Endodermal cell (in vitro differentiated cells): ENCODE measurements around the gene SAMD14. TPM values are rescaled to one million over a fixed set of nuclear protein-coding genes. Genes with fewer than 3 reads are reported as not detected.
A peak's percentile ranks its signal among the peaks of the same experiment; 100 is the strongest.

ENCODE experiments used
- DNase-seq: peaks from one replicate; pipeline ENCODE4 v3.0.0-alpha.2; 2017
- H3K27ac ChIP-seq: 2 replicates; pipeline ENCODE4 v1.5.1; 2013; ENCODE audit warnings: mild to moderate bottlenecking, low read depth, low read length, moderate library complexity
- H3K27me3 ChIP-seq: 2 replicates; pipeline ENCODE4 v1.6.1; 2013; ENCODE audit warnings: mild to moderate bottlenecking, low read length, moderate library complexity; ENCODE audit not compliant: insufficient read depth, control insufficient read depth, poor library complexity, severe bottlenecking
- H3K36me3 ChIP-seq: 2 replicates; pipeline ENCODE4 v1.7.0; 2013; ENCODE audit warnings: mild to moderate bottlenecking, low read length, moderate library complexity; ENCODE audit not compliant: control insufficient read depth, insufficient read depth
- H3K4me1 ChIP-seq: one replicate; pipeline ENCODE4 v1.7.0; 2013; ENCODE audit warnings: low read length; ENCODE audit not compliant: control insufficient read depth, insufficient read depth
- H3K4me3 ChIP-seq: 2 replicates; pipeline ENCODE4 v1.5.1; 2013; ENCODE audit warnings: mild to moderate bottlenecking, low read length, moderate library complexity
- H3K9ac ChIP-seq: 2 replicates; pipeline ENCODE4 v1.6.1; 2013; ENCODE audit warnings: mild to moderate bottlenecking, low read length, moderate library complexity; ENCODE audit not compliant: poor library complexity, severe bottlenecking; ENCODE audit errors: extremely low read depth
- H3K9me3 ChIP-seq: 2 replicates; pipeline ENCODE4 v1.6.1; 2013; ENCODE audit warnings: mild to moderate bottlenecking, low read length, moderate library complexity; ENCODE audit not compliant: control insufficient read depth
- H3K27ac Mint-ChIP-seq: 2 replicates; pipeline ENCODE4 v1.8.0; 2020; ENCODE audit warnings: mixed read lengths
- H3K27me3 Mint-ChIP-seq: 2 replicates; pipeline ENCODE4 v1.8.0; 2021; ENCODE audit warnings: mild to moderate bottlenecking, mixed read lengths; ENCODE audit not compliant: insufficient read depth
- H3K36me3 Mint-ChIP-seq: 2 replicates; pipeline ENCODE4 v1.8.0; 2020; ENCODE audit warnings: low read depth, mixed read lengths
- H3K4me1 Mint-ChIP-seq: 2 replicates; pipeline ENCODE4 v1.8.0; 2020; ENCODE audit warnings: mixed read lengths
- H3K4me3 Mint-ChIP-seq: 2 replicates; pipeline ENCODE4 v1.8.0; 2020; ENCODE audit warnings: mild to moderate bottlenecking, moderate library complexity, mixed read lengths
- H3K9me3 Mint-ChIP-seq: 2 replicates; pipeline ENCODE4 v1.8.0; 2020; ENCODE audit warnings: mild to moderate bottlenecking, mixed read lengths
- WGBS, 2 experiments: methylation state at CpG; one replicate each; pipeline versions ENCODE4 v1.1.5 to v1.1.7; 2013; ENCODE audit warnings: missing lambda C conversion rate in 2 of 2, mixed read lengths in 1 of 2; ENCODE audit not compliant: insufficient coverage in 1 of 2, insufficient read length in 1 of 2; 5-methylcytosine and 5-hydroxymethylcytosine counted together
- total RNA-seq, 2 donors: library from RNA; stranded (reverse); fragmentation: NEBNext Ultra II Directional in 1 of 2; extraction: Animal tissue kit (Norgen Biotek cat#: 25700) in 1 of 2; gene quantifications; 2 replicates in 1 of 2; 3 replicates in 1 of 2; pipeline ENCODE4 v1.2.1, GENCODE V29; 2021
- TF ChIP-seq, protein P1 (sequence below): fragments of 200-600 bp; sonication (generic); conservative IDR thresholded peaks from 2 replicates; pipeline ENCODE4 v1.5.0; 2021; ENCODE audit warnings: antibody characterized with exemption, mild to moderate bottlenecking

SAMD14 gene
- total RNA-seq, 2 donors from 2014 or later = 9.5 to 23.2 TPM

DNA sequence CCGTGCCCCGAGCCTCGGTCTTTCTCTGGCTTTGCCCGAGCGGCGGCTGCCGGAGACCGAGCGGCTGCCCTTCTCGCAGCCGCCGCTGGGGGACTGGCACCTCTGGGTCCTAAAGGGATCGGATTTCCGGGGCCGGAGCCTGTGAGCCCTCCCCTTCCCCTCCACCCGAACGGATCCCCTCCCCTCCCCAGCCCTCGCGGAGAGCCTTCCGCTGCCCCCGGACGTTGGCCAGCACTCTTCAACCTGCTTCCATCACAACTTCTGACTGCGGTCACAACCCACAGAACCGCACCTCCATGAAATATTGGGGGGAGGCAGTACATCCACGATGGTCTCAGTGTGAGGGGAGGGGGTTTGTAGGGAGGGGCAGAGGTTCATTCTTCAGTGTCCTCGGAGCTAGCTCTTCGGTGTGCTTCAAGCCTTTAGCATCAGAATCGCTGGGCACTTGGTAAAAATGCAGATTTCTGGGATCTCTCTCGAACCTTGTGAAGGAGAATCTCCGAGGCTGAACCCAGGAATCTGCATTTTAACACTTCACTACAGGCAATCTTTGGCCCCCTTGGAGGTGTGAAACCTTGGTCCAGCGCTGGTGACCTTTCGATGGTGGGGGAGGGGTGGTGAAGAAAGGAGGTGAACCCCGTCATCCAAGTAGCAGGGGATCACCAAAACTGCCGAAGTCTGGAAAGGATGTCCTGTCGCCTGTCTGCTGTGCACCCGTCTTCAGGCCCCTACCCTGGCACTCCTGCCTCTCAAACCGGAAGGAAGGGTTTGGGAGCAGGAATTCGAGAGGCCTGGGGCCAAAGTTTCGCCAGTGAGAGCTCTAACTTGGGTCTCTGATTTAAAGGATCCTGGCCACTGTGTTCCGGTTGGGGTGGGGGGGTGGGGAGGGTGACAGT, 21.3 kb upstream of the SAMD14 start:
- H3K36me3 Mint-ChIP-seq = no peaks in the 10 kb centered on the region
- H3K4me3 Mint-ChIP-seq = peak overlapping the region; percentile 68
- WGBS, 2 experiments = 2 to 3% methylated on average over 10 to 40 of the region's 40 CpGs
- Histone ChIP-seq H3K4me1 (peaks cover 13% of the 10 kb centered on the region), H3K36me3 (no peaks in the 10 kb centered on the region), H3K9ac (no peak overlapping the region), H3K27ac (peak overlapping the region; percentile 73), H3K4me3 (peak overlapping the region; percentile 92), H3K9me3 (no peaks in the 10 kb centered on the region), H3K27me3 (no peaks in the 10 kb centered on the region)
- H3K27me3 Mint-ChIP-seq = peaks cover 5% of the 10 kb centered on the region
- H3K27ac Mint-ChIP-seq = peak overlapping the region; percentile 91
- no peaks in the 10 kb centered on the region for H3K9me3 Mint-ChIP-seq
- peak; percentile 99 for DNase-seq
- TF ChIP-seq, protein P1, sequence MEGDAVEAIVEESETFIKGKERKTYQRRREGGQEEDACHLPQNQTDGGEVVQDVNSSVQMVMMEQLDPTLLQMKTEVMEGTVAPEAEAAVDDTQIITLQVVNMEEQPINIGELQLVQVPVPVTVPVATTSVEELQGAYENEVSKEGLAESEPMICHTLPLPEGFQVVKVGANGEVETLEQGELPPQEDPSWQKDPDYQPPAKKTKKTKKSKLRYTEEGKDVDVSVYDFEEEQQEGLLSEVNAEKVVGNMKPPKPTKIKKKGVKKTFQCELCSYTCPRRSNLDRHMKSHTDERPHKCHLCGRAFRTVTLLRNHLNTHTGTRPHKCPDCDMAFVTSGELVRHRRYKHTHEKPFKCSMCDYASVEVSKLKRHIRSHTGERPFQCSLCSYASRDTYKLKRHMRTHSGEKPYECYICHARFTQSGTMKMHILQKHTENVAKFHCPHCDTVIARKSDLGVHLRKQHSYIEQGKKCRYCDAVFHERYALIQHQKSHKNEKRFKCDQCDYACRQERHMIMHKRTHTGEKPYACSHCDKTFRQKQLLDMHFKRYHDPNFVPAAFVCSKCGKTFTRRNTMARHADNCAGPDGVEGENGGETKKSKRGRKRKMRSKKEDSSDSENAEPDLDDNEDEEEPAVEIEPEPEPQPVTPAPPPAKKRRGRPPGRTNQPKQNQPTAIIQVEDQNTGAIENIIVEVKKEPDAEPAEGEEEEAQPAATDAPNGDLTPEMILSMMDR = peak; percentile 77
- H3K4me1 Mint-ChIP-seq = peaks cover 21% of the 10 kb centered on the region

DNA sequence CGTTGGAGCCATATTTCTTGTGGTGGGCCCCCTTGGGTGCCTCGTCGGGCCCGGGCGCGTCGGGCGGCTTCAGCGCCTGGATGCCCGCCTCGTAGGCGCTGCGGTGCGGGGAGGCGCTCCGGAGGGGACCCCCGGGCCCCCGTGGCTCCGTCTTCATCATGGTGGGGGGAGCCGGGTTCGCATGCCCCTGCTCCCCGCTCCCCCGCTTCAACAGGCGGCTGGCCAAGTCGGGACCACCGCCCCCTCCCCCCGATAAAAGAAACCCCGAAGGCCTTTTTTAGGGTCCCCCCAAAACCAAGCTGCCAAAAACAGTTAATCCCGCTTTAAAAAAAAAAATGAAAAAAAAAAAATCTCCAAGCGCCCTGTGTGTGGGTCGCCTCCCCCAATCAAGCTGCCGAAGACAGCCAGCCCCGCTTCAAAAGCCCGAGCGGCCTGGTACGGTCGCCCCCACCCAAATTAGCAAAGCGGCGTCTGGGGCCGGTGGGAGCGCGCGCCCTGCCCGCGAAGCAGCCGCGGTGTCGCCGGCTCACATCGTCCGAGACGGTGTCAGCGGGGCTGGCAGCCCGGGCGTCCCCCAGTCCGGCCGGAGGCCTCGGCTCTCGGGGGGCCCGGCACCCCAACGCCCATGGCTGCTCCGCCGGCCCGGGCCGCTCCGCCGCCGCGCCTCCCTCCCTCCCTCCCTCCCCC, 20.5 kb upstream of the SAMD14 start, which contains the start of gene PPP1R9B:
TSS of gene PPP1R9B (minus strand) at position 324 of the 687 bp plus-strand sequence. CDS start at position 160, 164 bp downstream.
- Histone ChIP-seq H3K27me3 (no peaks in the 10 kb centered on the region), H3K9me3 (no peaks in the 10 kb centered on the region), H3K4me1 (peaks cover 13% of the 10 kb centered on the region), H3K27ac (peak within 1 kb of the TSS; percentile 73), H3K9ac (peak within 1 kb of the TSS; percentile 44), H3K4me3 (peak within 1 kb of the TSS; percentile 92), H3K36me3 (no peaks in the 10 kb centered on the region)
- H3K4me3 Mint-ChIP-seq = peak within 1 kb of the TSS; percentile 68
- no peaks in the 10 kb centered on the region for H3K36me3 Mint-ChIP-seq
- peaks cover 5% of the 10 kb centered on the region for H3K27me3 Mint-ChIP-seq
- H3K4me1 Mint-ChIP-seq = peaks cover 21% of the 10 kb centered on the region
- peak within 1 kb of the TSS; percentile 91 for H3K27ac Mint-ChIP-seq
- DNase-seq = no peak
- 0 to 1% methylated on average over 18 to 69 of the region's 69 CpGs for WGBS, 2 experiments
- H3K9me3 Mint-ChIP-seq = no peaks in the 10 kb centered on the region
- TF ChIP-seq, protein P1 = no peak

DNA sequence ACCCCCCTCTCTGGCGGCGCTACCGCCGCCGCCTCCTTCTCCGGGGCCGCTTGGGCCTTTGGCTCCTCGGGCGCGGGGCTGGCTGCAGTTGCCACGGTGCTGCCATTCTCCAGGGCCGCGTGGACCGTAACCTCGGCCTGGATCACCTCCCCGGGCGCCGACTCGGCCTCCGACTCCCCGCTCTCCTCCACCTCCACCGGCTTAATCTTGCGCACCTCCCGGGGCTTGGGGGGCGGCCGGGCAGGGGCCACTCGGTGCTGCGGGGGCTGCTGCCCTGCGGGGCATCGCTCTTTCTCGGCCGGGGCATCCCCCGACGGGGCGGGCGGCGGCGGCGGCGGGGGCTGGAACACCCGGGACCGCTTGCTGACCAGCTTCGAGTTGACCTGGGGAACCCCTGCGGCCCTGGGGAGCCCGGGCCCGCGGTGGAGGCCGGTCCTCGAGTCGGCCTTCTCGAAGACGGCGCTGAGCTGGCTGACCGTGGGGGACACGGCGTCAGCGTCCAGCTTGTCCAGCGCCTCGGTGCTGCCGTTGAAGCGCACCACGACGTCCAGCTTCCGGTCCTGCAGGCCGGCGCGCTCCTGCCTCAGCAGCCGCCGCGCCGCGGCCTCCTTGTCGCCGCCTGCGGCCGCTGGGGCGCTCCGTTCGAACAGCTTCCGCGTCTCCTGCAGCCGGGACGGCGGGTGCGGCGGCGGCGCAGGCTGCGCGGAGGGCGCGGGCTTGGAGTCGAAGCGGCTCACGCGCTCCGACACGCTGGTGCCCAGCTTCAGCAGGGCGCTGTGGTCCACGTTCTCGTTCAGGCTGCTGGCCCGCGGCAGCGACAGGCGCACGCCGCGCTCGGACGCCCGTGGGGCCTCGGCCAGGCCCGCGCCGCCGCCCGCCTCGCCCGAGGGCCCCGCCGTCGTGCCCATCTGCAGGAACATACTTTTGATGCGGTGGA, 19.7 kb upstream of the SAMD14 start:
- H3K4me1 Mint-ChIP-seq = peaks cover 21% of the 10 kb centered on the region
- peak; percentile 89 for DNase-seq
- peaks cover 13% of the 10 kb centered on the region for H3K4me1 ChIP-seq
- peak overlapping the region; percentile 68 for H3K4me3 Mint-ChIP-seq
- H3K4me3 ChIP-seq = peak overlapping the region; percentile 92
- H3K27ac ChIP-seq = no peak overlapping the region
- H3K27me3 Mint-ChIP-seq = peaks cover 5% of the 10 kb centered on the region
- H3K9me3 ChIP-seq = no peaks in the 10 kb centered on the region
- H3K27me3 ChIP-seq = no peaks in the 10 kb centered on the region
- peaks cover 4% of the 10 kb centered on the region for H3K36me3 Mint-ChIP-seq
- H3K36me3 ChIP-seq = peaks cover 1% of the 10 kb centered on the region
- H3K9me3 Mint-ChIP-seq = no peaks in the 10 kb centered on the region
- no peak overlapping the region for H3K27ac Mint-ChIP-seq
- WGBS, 2 experiments = 2 to 3% methylated on average over 29 to 123 of the region's 123 CpGs
- TF ChIP-seq, protein P1 = peak; percentile 31
- peak overlapping the region; percentile 44 for H3K9ac ChIP-seq
